Progenitor cell of endocrine pancreas (in vitro differentiated cells): Measurements from ENCODE around the gene CEP41. TPM values are rescaled to one million over a fixed set of nuclear protein-coding genes. Genes with fewer than 3 reads are reported as not detected.

Experiments used
- DNase-seq: peaks from one replicate; pipeline ENCODE4 v3.0.0; 2021; ENCODE audit warnings: low spot score; ENCODE audit not compliant: unreplicated experiment
- H3K27ac Mint-ChIP-seq: 2 replicates; pipeline ENCODE4 v1.8.0; 2021; ENCODE audit warnings: mild to moderate bottlenecking, moderate library complexity, mixed read lengths
- H3K27me3 Mint-ChIP-seq: 2 replicates; pipeline ENCODE4 v1.8.0; 2021; ENCODE audit warnings: mixed read lengths
- H3K36me3 Mint-ChIP-seq: 2 replicates; pipeline ENCODE4 v1.8.0; 2022; ENCODE audit warnings: mixed read lengths; ENCODE audit not compliant: insufficient read depth
- H3K4me1 Mint-ChIP-seq: 2 replicates; pipeline ENCODE4 v1.8.0; 2021; ENCODE audit warnings: low read depth, mixed read lengths
- H3K4me3 Mint-ChIP-seq: 2 replicates; pipeline ENCODE4 v1.8.0; 2021; ENCODE audit warnings: low read depth, mild to moderate bottlenecking, moderate library complexity, mixed read lengths
- H3K9me3 Mint-ChIP-seq: 2 replicates; pipeline ENCODE4 v1.8.0; 2021; ENCODE audit warnings: low read depth, mixed read lengths
- CTCF ChIP-seq: fragments of 200-600 bp; sonication (generic); IDR thresholded peaks from one replicate; pipeline ENCODE4 v1.5.0; 2021; ENCODE audit warnings: antibody characterized with exemption, mild to moderate bottlenecking; ENCODE audit not compliant: unreplicated experiment
- total RNA-seq: library from RNA; stranded (reverse); gene quantifications from 2 replicates; pipeline ENCODE4 v1.2.1, GENCODE V29; 2021

Gene CEP41
- total RNA-seq, 1 donor from 2014 or later: 31.8 TPM

GRCh38 chr7:130401101-130401500, 39.7 kb downstream of the CEP41 start:
- TF ChIP-seq CTCF: no peak
- no peak for DNase-seq
- no peaks in the 10 kb centered on the region for H3K27me3 Mint-ChIP-seq
- no peak overlapping the region for H3K27ac Mint-ChIP-seq
- no peaks in the 10 kb centered on the region for H3K4me1 Mint-ChIP-seq
- H3K9me3 Mint-ChIP-seq: no peaks in the 10 kb centered on the region
- peaks cover 18% of the 10 kb centered on the region for H3K36me3 Mint-ChIP-seq
- H3K4me3 Mint-ChIP-seq: no peak overlapping the region

DNA sequence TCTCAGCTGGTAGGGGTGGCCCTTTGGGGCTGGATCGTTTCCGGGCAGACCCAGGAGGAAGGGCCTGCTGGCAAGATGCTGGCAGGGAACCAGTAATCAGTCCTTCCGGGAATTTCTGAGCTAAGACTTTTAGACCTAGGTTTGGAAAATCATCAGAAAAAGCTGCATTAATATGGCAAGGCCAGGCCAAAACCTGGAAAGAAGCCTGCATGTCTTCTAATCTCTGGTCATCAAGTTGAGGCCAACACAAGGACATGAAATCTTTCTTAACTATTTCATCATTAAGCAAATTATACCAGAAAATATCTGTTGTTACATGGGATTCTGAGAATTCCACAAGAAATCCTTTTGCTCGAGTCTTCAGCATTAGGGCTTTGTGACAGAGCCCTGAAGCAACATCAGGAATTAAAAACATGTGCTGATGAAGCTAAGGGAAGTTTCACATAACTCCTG, 40.7 kb downstream of the CEP41 start:
- no peak overlapping the region for H3K4me3 Mint-ChIP-seq
- H3K27me3 Mint-ChIP-seq: no peaks in the 10 kb centered on the region
- peaks cover 18% of the 10 kb centered on the region for H3K36me3 Mint-ChIP-seq
- no peak for DNase-seq
- H3K9me3 Mint-ChIP-seq: no peaks in the 10 kb centered on the region
- TF ChIP-seq CTCF: no peak
- H3K4me1 Mint-ChIP-seq: peaks cover 2% of the 10 kb centered on the region
- no peak overlapping the region for H3K27ac Mint-ChIP-seq

DNA sequence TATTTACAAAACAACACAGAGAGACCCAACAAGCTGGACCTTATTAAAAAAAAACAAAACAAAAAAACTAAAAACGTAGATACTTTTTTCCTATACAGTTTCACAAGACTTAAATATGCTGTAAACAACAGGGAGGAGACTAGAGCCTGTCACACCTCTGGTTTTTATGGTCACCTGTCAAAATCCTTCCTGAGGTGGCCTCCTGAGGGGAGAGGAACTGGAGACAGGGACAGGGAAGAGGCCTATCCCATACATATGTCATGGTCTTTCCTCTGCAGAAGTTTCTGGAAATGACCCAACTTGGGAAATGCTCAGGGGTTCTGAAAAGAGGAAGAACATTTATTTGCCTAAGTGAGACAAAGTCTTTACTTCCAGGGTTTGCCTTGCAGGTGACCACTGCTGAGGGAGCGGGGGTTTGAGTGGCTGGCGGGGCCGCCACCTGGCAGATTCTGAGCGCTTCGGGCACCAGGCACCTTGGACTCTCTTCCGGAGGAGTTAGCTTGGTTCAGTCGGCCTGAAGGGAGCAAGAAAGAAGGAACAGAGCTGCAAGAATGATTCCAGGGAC, 42.2 kb downstream of the CEP41 start:
- DNase-seq: no peak
- Mint-ChIP-seq H3K36me3 (peaks cover 21% of the 10 kb centered on the region), H3K4me3 (no peak overlapping the region), H3K9me3 (no peaks in the 10 kb centered on the region), H3K27ac (no peak overlapping the region), H3K27me3 (no peaks in the 10 kb centered on the region), H3K4me1 (peaks cover 7% of the 10 kb centered on the region)
- no peak for TF ChIP-seq CTCF

GRCh38 chr7:130397758-130398073, 43.1 kb downstream of the CEP41 start:
- Mint-ChIP-seq H3K27me3 (no peaks in the 10 kb centered on the region), H3K9me3 (no peaks in the 10 kb centered on the region), H3K27ac (peak overlapping the region; percentile 92), H3K36me3 (peaks cover 18% of the 10 kb centered on the region), H3K4me1 (peaks cover 9% of the 10 kb centered on the region), H3K4me3 (no peak overlapping the region)
- no peak for DNase-seq
- TF ChIP-seq CTCF: no peak

GRCh38 chr7:130397051-130397757, 43.6 kb downstream of the CEP41 start:
- no peak for DNase-seq
- Mint-ChIP-seq H3K4me1 (peaks cover 14% of the 10 kb centered on the region), H3K36me3 (peaks cover 15% of the 10 kb centered on the region), H3K27ac (peak overlapping the region; percentile 92), H3K9me3 (no peaks in the 10 kb centered on the region), H3K4me3 (no peak overlapping the region), H3K27me3 (no peaks in the 10 kb centered on the region)
- TF ChIP-seq CTCF: no peak
